Gastrocnemius medialis (tissue), 4 donors: ENCODE data around the gene AKNA. TPM values are rescaled to one million over a fixed set of nuclear protein-coding genes. Genes with fewer than 3 reads are reported as not detected.
A peak's percentile ranks its signal among the peaks of the same experiment; 100 is the strongest.

Experiments
- ATAC-seq, 2 donors: fragments of 150-250 bp; one replicate each; pipeline ENCODE4 v1.9.1; 2016
- DNase-seq, 2 donors: peaks; one replicate each; pipeline ENCODE4 v3.0.0-alpha.2; 2019
- H3K27ac ChIP-seq, 4 donors: fragments of 200-600 bp; sonication (generic); 1 replicate in 1 of 4; 2 replicates in 3 of 4; pipeline ENCODE4 v1.5.1; 2016 to 2018; ENCODE audit warnings: mild to moderate bottlenecking in 2 of 4, moderate library complexity in 1 of 4
- H3K27me3 ChIP-seq, 3 donors: fragments of 200-600 bp; sonication (generic) in 2 of 3; 1 replicate in 1 of 3; 2 replicates in 2 of 3; pipeline versions ENCODE4 v1.5.1 to v1.6.0; 2016 to 2019; ENCODE audit warnings: mild to moderate bottlenecking in 1 of 3, moderate library complexity in 1 of 3
- H3K36me3 ChIP-seq, 2 donors: fragments of 200-600 bp; sonication (generic) in 1 of 2; one replicate each; pipeline ENCODE4 v1.5.1; 2017 to 2018
- H3K4me1 ChIP-seq, 2 donors: fragments of 200-600 bp; sonication (generic) in 1 of 2; one replicate each; pipeline ENCODE4 v1.5.1; 2016 to 2017; ENCODE audit warnings: mild to moderate bottlenecking in 2 of 2
- H3K4me3 ChIP-seq, 4 donors: fragments of 200-600 bp; sonication (generic) in 3 of 4; 1 replicate in 1 of 4; 2 replicates in 3 of 4; pipeline ENCODE4 v1.5.1; 2016 to 2019; ENCODE audit warnings: mild to moderate bottlenecking in 2 of 4
- H3K9me3 ChIP-seq, 3 donors: fragments of 200-600 bp; sonication (generic) in 2 of 3; 1 replicate in 1 of 3; 2 replicates in 2 of 3; pipeline ENCODE4 v1.5.1; 2016 to 2019
- CTCF ChIP-seq, 5 experiments: fragments of 450-650 bp in 3 of 5; fragments of 200-600 bp in 2 of 5; sonication (generic) in 2 of 5; IDR thresholded peaks in 4 of 5; conservative IDR thresholded peaks in 1 of 5; 1 replicate in 4 of 5; 2 replicates in 1 of 5; pipeline ENCODE4 v1.5.1; 2016 to 2019; ENCODE audit warnings: antibody characterized with exemption in 5 of 5, mild to moderate bottlenecking in 3 of 5, moderate library complexity in 3 of 5
- POLR2A ChIP-seq, 2 donors: fragments of 450-650 bp; IDR thresholded peaks; one replicate each; pipeline ENCODE4 v1.6.1; 2017; ENCODE audit warnings: antibody characterized with exemption in 2 of 2, mild to moderate bottlenecking in 2 of 2, moderate library complexity in 2 of 2
- in situ Hi-C, 4 donors: fragments of 200-750 bp; cut with MboI; loops; one replicate each; pipeline versions ENCODE4 v1.15.0 to v1.8.0; 2017; ENCODE audit warnings: low sequenced_read_pairs in 4 of 4
- intact Hi-C: fragments of 100-400 bp; cut with DNase I; formaldehyde crosslinking; loops from one replicate; pipeline ENCODE4 v1.15.1; 2023; ENCODE audit warnings: low total_unique reads
- total RNA-seq, 4 donors: library from RNA; depleted of rRNA; stranded (reverse); fragments of >200 nt; gene quantifications; one replicate each; pipeline versions ENCODE4 v1.1.0 to v1.2.3, GENCODE V29; 2016

Gene AKNA
- 1 to 10 TPM; 2.8 to 5.7 (median 3.8) TPM for total RNA-seq

- TF ChIP-seq CTCF (IDR thresholded peaks at IDR 0.05 in 4 of 5, conservative IDR thresholded peaks at IDR 0.05 in 1 of 5) (no peak), POLR2A (IDR thresholded peaks at IDR 0.05) (peak; percentile 46 to 53)
- peak; percentile 49 to 52 for ATAC-seq
- H3K36me3 ChIP-seq = no peaks in the 10 kb centered on the region
- in situ Hi-C loops = no loop called here
- H3K27ac ChIP-seq = peak within 1 kb of the TSS; percentile 74 to 81 (median 77)
- intact Hi-C loops = no loop called here
- H3K9me3 ChIP-seq = no peaks in the 10 kb centered on the region
- no peaks in the 10 kb centered on the region for H3K27me3 ChIP-seq
- DNase-seq = peak; percentile 52 to 67
- H3K4me1 ChIP-seq = peaks cover 24 to 29% of the 10 kb centered on the region in 2 donors
- peak within 1 kb of the TSS; percentile 49 to 59 (median 56) for H3K4me3 ChIP-seq
These were observed at the start of gene AKNA for GRCh38 chr9:114387680-114388356. TSS of gene AKNA (minus strand) at chr9:114387982. CDS start at chr9:114381333, 6,649 bp downstream.

- Histone ChIP-seq H3K27me3 (no peaks in the 10 kb centered on the region), H3K27ac (no peak overlapping the region), H3K36me3 (no peaks in the 10 kb centered on the region), H3K4me1 (no peaks in the 10 kb centered on the region), H3K4me3 (no peak overlapping the region), H3K9me3 (no peaks in the 10 kb centered on the region)
- TF ChIP-seq POLR2A (IDR thresholded peaks at IDR 0.05) (no peak), CTCF (IDR thresholded peaks at IDR 0.05 in 4 of 5, conservative IDR thresholded peaks at IDR 0.05 in 1 of 5) (no peak)
- no peak for DNase-seq
- intact Hi-C loops (no loop called here), in situ Hi-C loops (no loop called here)
- ATAC-seq = no peak
These were observed 49.7 kb upstream of the AKNA start for GRCh38 chr9:114437401-114437893.

GRCh38 chr9:114434878-114435311 is 47.1 kb upstream of the AKNA start:
- DNase-seq = no peak
- Histone ChIP-seq H3K4me3 (no peak overlapping the region), H3K9me3 (no peaks in the 10 kb centered on the region), H3K36me3 (no peaks in the 10 kb centered on the region), H3K27ac (no peak overlapping the region), H3K4me1 (no peaks in the 10 kb centered on the region), H3K27me3 (no peaks in the 10 kb centered on the region)
- in situ Hi-C loops = no loop called here
- intact Hi-C loops = no loop called here
- TF ChIP-seq POLR2A (IDR thresholded peaks at IDR 0.05) (no peak), CTCF (IDR thresholded peaks at IDR 0.05 in 4 of 5, conservative IDR thresholded peaks at IDR 0.05 in 1 of 5) (no peak)
- no peak for ATAC-seq

GRCh38 chr9:114433720-114434255 is 46.0 kb upstream of the AKNA start:
- Histone ChIP-seq H3K9me3 (no peaks in the 10 kb centered on the region), H3K27ac (no peak overlapping the region), H3K36me3 (no peaks in the 10 kb centered on the region), H3K27me3 (no peaks in the 10 kb centered on the region), H3K4me1 (no peaks in the 10 kb centered on the region), H3K4me3 (no peak overlapping the region)
- no peak for DNase-seq
- intact Hi-C loops = no loop called here
- TF ChIP-seq CTCF (IDR thresholded peaks at IDR 0.05 in 4 of 5, conservative IDR thresholded peaks at IDR 0.05 in 1 of 5) (no peak), POLR2A (IDR thresholded peaks at IDR 0.05) (no peak)
- ATAC-seq = no peak
- in situ Hi-C loops = no loop called here
